ENCODE data around the gene MSI2.

- TF ChIP-seq, protein P1, sequence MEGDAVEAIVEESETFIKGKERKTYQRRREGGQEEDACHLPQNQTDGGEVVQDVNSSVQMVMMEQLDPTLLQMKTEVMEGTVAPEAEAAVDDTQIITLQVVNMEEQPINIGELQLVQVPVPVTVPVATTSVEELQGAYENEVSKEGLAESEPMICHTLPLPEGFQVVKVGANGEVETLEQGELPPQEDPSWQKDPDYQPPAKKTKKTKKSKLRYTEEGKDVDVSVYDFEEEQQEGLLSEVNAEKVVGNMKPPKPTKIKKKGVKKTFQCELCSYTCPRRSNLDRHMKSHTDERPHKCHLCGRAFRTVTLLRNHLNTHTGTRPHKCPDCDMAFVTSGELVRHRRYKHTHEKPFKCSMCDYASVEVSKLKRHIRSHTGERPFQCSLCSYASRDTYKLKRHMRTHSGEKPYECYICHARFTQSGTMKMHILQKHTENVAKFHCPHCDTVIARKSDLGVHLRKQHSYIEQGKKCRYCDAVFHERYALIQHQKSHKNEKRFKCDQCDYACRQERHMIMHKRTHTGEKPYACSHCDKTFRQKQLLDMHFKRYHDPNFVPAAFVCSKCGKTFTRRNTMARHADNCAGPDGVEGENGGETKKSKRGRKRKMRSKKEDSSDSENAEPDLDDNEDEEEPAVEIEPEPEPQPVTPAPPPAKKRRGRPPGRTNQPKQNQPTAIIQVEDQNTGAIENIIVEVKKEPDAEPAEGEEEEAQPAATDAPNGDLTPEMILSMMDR (IDR thresholded peaks at IDR 0.05; ENCODE audit: insufficient read depth, low read depth, low read length): no peak
- no peak for TF ChIP-seq EZH2 (IDR thresholded peaks at IDR 0.05; ENCODE audit: insufficient read depth, low read length)
These were observed 25.6 kb downstream of the MSI2 start for GRCh38 chr17:57281887-57282286.
